Natural killer cell (primary cell): ENCODE data around the gene SLC2A1. TPM values are rescaled to one million over a fixed set of nuclear protein-coding genes. Genes with fewer than 3 reads are reported as not detected.

Experiments
- ATAC-seq, 3 donors: fragments of 150-1000 bp in 2 of 3; fragments of 200-7000 bp in 1 of 3; cut with Tn5 transposase; 1 replicate in 1 of 3; 2 replicates in 2 of 3; pipeline ENCODE4 v1.10.0; 2021; ENCODE audit warnings: mild to moderate bottlenecking in 2 of 3, moderate library complexity in 2 of 3
- DNase-seq, 2 donors: peaks; one replicate each; pipeline versions ENCODE4 v3.0.0 to v3.0.0-alpha.2; 2013 to 2021; ENCODE audit warnings: mixed read lengths in 1 of 2
- H3K27ac ChIP-seq: one replicate; pipeline ENCODE4 v1.5.1; 2013; ENCODE audit warnings: mild to moderate bottlenecking, low read length
- H3K27me3 ChIP-seq: one replicate; pipeline ENCODE4 v1.6.1; 2013; ENCODE audit warnings: low read length; ENCODE audit not compliant: control insufficient read depth, insufficient read depth
- H3K36me3 ChIP-seq: one replicate; pipeline ENCODE4 v1.6.1; 2013; ENCODE audit warnings: low read length; ENCODE audit not compliant: control insufficient read depth, insufficient read depth
- H3K4me1 ChIP-seq: one replicate; pipeline ENCODE4 v1.6.1; 2013; ENCODE audit warnings: low read length; ENCODE audit not compliant: control insufficient read depth, insufficient read depth
- H3K4me3 ChIP-seq: one replicate; pipeline ENCODE4 v1.5.1; 2013; ENCODE audit warnings: low read length
- H3K9me3 ChIP-seq: one replicate; pipeline ENCODE4 v1.6.1; 2013; ENCODE audit warnings: low read length; ENCODE audit not compliant: control insufficient read depth, insufficient read depth
- H3K27ac Mint-ChIP-seq, 2 donors: one replicate each; pipeline ENCODE4 v1.8.0; 2022; ENCODE audit warnings: mild to moderate bottlenecking in 2 of 2, mixed read lengths in 2 of 2, moderate library complexity in 1 of 2
- H3K27me3 Mint-ChIP-seq, 2 donors: one replicate each; pipeline ENCODE4 v1.8.0; 2022; ENCODE audit warnings: low read depth in 2 of 2, mixed read lengths in 2 of 2
- H3K36me3 Mint-ChIP-seq: one replicate; pipeline ENCODE4 v1.8.0; 2022; ENCODE audit warnings: mixed read lengths
- H3K4me1 Mint-ChIP-seq, 2 donors: one replicate each; pipeline ENCODE4 v1.8.0; 2022; ENCODE audit warnings: mixed read lengths in 2 of 2
- H3K4me3 Mint-ChIP-seq: one replicate; pipeline ENCODE4 v1.8.0; 2022; ENCODE audit warnings: mild to moderate bottlenecking, moderate library complexity, mixed read lengths
- H3K9me3 Mint-ChIP-seq, 2 donors: one replicate each; pipeline ENCODE4 v1.8.0; 2022; ENCODE audit warnings: mixed read lengths in 2 of 2
- CTCF ChIP-seq: fragments of 200-600 bp; IDR thresholded peaks from one replicate; pipeline ENCODE4 v1.8.0; 2022; ENCODE audit warnings: antibody characterized with exemption
- WGBS: methylation state at CpG from one replicate; pipeline ENCODE4 v1.1.7; 2013; ENCODE audit warnings: missing lambda C conversion rate; ENCODE audit not compliant: insufficient coverage; 5-methylcytosine and 5-hydroxymethylcytosine counted together
- intact Hi-C: fragments of 100-400 bp; cut with micrococcal nuclease; formaldehyde crosslinking; loops from one replicate; pipeline ENCODE4 v1.14.2; 2022
- total RNA-seq, 4 donors: library from RNA; stranded (reverse); fragments of 120-200 nt in 1 of 4; gene quantifications; one replicate each; pipeline versions ENCODE4 v1.2.3 to v1.2.4, GENCODE V29; 2013 to 2022

The SLC2A1 gene
- total RNA-seq, 3 donors from 2014 or later (not counting 1 experiment from before 2014, with no cell fraction given), result 94.7 to 143 (median 95.1) TPM

GRCh38 chr1:42926235-42926878 lies 32.3 kb downstream of the SLC2A1 start:
- Histone ChIP-seq H3K4me3 (no peak overlapping the region), H3K27me3 (no peaks in the 10 kb centered on the region), H3K9me3 (no peaks in the 10 kb centered on the region), H3K36me3 (peaks cover 56% of the 10 kb centered on the region), H3K27ac (no peak overlapping the region), H3K4me1 (peaks cover 47% of the 10 kb centered on the region)
- no peak for TF ChIP-seq CTCF
- ATAC-seq (no peak), DNase-seq (no peak)
- Mint-ChIP-seq H3K27me3 (no peaks in the 10 kb centered on the region), H3K36me3 (peaks cover 8% of the 10 kb centered on the region), H3K27ac (peak overlapping the region in 1 of 2 donors; percentile 61), H3K9me3 (no peaks in the 10 kb centered on the region), H3K4me3 (peak overlapping the region; percentile 31), H3K4me1 (peaks cover 64 to 68% of the 10 kb centered on the region in 2 donors)
- 97% methylated on average over 4 of the region's 5 CpGs for WGBS
- intact Hi-C loops, result no loop called here

DNA sequence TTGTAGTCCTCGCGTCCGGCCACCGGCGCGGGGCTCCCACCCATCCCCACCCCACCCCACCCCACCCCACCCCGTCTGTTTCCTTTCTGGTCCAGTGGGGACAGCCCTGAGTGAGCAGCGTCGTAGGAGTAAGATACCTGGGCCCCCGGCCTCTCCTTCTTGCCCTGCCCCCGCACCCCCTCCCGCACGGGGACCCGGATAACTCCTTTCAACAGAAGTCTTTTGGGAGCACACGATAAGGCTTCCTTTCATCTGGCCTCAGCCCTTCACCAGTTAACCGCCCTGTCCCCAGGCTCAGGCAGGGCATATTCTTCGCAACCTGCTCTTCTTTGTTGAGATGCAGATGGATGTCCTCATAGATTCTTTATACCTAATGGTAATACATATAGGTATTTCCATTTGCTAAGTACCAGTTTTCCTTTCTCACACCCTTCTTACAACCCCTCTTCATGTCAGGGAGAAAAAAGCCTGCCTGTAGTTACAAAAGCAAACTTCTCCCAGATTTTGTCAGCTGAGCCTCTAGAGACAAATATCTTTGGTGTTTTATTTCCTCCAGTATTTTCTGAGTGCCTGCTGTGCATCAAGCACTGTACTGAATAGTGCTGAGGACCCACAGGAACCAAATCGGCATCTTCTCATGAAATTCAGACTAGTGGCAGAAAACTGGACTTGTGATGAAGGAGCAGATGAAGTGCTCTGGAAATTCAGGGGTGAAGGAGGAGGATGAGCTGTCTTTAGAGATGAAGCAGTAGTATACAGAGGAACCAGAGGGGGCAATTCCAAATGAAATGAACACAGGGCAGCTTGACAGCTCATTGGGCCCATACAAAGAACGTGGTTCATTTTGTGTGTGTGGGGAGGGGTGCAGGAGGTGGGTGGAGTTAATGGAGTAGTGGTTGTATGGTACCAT lies 33.6 kb downstream of the SLC2A1 start:
- Mint-ChIP-seq H3K9me3 (no peaks in the 10 kb centered on the region), H3K4me1 (peaks cover 52 to 56% of the 10 kb centered on the region in 2 donors), H3K27me3 (no peaks in the 10 kb centered on the region), H3K36me3 (peaks cover 8% of the 10 kb centered on the region), H3K27ac (peak overlapping the region; percentile 82 to 83), H3K4me3 (peak overlapping the region; percentile 91)
- DNase-seq, result peak in 1 of 2 donors; percentile 38
- peaks cover 35% of the 10 kb centered on the region for H3K4me1 ChIP-seq
- intact Hi-C loops, result loop anchor here (5.0 kb wide), 1 partner anchor 32 kb away; the partner anchor contains the start of gene SLC2A1
- peak in 1 of 3 donors; percentile 18 for ATAC-seq
- no peaks in the 10 kb centered on the region for H3K9me3 ChIP-seq
- WGBS, result 12% methylated on average over 11 of the region's 19 CpGs
- peak overlapping the region; percentile 90 for H3K27ac ChIP-seq
- TF ChIP-seq CTCF, result no peak
- H3K27me3 ChIP-seq, result no peaks in the 10 kb centered on the region
- H3K36me3 ChIP-seq, result peaks cover 48% of the 10 kb centered on the region
- H3K4me3 ChIP-seq, result peak overlapping the region; percentile 90

DNA sequence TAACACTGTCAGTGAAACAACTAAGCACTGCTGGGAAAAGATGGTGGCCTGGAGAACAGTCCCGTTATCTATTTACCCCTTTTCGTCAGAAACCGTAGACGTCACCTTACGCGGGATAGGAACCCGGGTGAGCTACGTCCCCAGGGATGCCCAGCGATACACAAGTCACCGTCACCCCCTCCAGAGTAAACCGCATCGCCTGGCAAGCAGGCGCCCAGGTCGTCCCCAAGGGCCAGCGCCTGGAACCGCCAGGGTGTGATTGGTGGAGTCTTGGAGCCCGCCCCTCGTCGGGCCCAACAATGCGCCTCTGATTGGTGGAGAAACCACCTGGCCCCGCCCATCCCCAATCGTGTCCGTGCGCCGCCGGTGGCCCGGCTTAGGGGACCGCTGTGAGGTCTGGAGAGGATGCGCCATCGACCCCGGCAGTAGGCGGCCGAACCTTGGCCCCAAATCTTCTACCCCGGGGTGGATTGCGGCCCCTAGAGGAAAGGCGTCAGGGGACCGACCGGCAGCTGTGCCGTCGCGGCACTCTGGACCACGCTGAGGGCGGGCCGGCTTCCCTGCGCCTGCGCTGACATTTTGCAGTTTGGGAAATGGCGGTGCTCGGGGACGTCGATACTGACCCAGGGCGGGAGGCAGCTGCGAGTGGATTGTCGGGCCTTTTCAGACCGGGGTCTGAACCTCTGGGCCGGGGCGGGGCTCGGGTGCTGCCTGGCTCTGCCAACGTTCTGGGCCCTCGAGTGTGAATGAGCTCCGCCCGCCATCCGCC lies 34.4 kb downstream of the SLC2A1 start:
- H3K4me3 ChIP-seq, result peak overlapping the region; percentile 90
- Mint-ChIP-seq H3K27me3 (no peaks in the 10 kb centered on the region), H3K9me3 (no peaks in the 10 kb centered on the region), H3K4me3 (peak overlapping the region; percentile 91), H3K4me1 (peaks cover 48 to 49% of the 10 kb centered on the region in 2 donors), H3K27ac (peak overlapping the region; percentile 82 to 83), H3K36me3 (peaks cover 8% of the 10 kb centered on the region)
- no peak for TF ChIP-seq CTCF
- peaks cover 26% of the 10 kb centered on the region for H3K4me1 ChIP-seq
- under 1% methylated on average over 62 of the region's 62 CpGs for WGBS
- peak overlapping the region; percentile 90 for H3K27ac ChIP-seq
- intact Hi-C loops, result loop anchor here (5.0 kb wide), 1 partner anchor 33 kb away; the partner anchor contains the start of gene SLC2A1
- peaks cover 40% of the 10 kb centered on the region for H3K36me3 ChIP-seq
- ATAC-seq (peak; percentile 90 to 96 (median 92)), DNase-seq (peak; percentile 94 to 95)
- no peaks in the 10 kb centered on the region for H3K9me3 ChIP-seq
- H3K27me3 ChIP-seq, result no peaks in the 10 kb centered on the region
